Measurements from ENCODE around the gene ZFP62. TPM values are rescaled to one million over a fixed set of nuclear protein-coding genes. Genes with fewer than 3 reads are reported as not detected.

ZFP62 gene
- total RNA-seq, 1 experiment from 2014 or later = 30.7 TPM

GRCh38 chr5:180844432-180844831 lies 16.6 kb downstream of the ZFP62 start:
- H3K27ac ChIP-seq (ENCODE audit: low read depth, low read length) = no peak overlapping the region
- ChIA-PET POLR2A (no interaction called here), RAD21 (ENCODE audit: low non-redundant PET in 1 of 2, low total read pairs in 2 of 2, uncharacterized antibody in 2 of 2, unreplicated experiment in 2 of 2) (interaction anchor here in 1 of 2 experiments (0.7 kb wide), 1 partner anchor 16 kb away, joined by 5 read pairs; no protein-coding TSS in a partner anchor)

More at GRCh38 chr5:180844432-180844831, 16.6 kb downstream of the ZFP62 start:
- Histone ChIP-seq H3K4me1 (ENCODE audit: control insufficient read depth in 1 of 2, insufficient read depth in 2 of 2, low read length in 2 of 2) (no peaks in the 10 kb centered on the region), H3K4me3 (replicated peaks in 1 of 2; ENCODE audit: low read depth in 1 of 2, low read length in 2 of 2) (no peak overlapping the region), H3K9me2 (ENCODE audit: insufficient read depth) (no peaks in the 10 kb centered on the region), H3K4me2 (ENCODE audit: low read length) (no peak overlapping the region), H3K79me2 (ENCODE audit: insufficient read depth, low read length) (no peaks in the 10 kb centered on the region), H3K36me3 (ENCODE audit: control insufficient read depth in 1 of 2, insufficient read depth in 2 of 2, low read length in 2 of 2) (peaks cover 0 to 18% of the 10 kb centered on the region in 2 experiments; a peak in 2 of 4 replicates), H3K27me3 (ENCODE audit: insufficient read depth, low read length) (no peaks in the 10 kb centered on the region), H3K9ac (ENCODE audit: low read length) (no peak overlapping the region), H3K9me3 (ENCODE audit: control insufficient read depth in 1 of 2, insufficient read depth in 1 of 2, low read depth in 1 of 2, low read length in 2 of 2) (peaks cover 2 to 13% of the 10 kb centered on the region in 2 experiments; a peak in 2 of 4 replicates), H2AFZ (ENCODE audit: low read depth, low read length, poor library complexity, severe bottlenecking) (no peak overlapping the region), H4K20me1 (ENCODE audit: insufficient read depth) (no peaks in the 10 kb centered on the region)
- TF ChIP-seq SRF (IDR thresholded peaks at IDR 0.05; ENCODE audit: low read depth) (no peak), CBX3 (IDR thresholded peaks at IDR 0.05; ENCODE audit: low read depth) (no peak), ELF1 (IDR thresholded peaks at IDR 0.05; ENCODE audit: borderline replicate concordance, low read depth) (no peak), POLR2AphosphoS5 (IDR thresholded peaks at IDR 0.05; ENCODE audit: low read depth, low read length) (no peak), EZH2phosphoT487 (IDR thresholded peaks at IDR 0.05; ENCODE audit: borderline replicate concordance) (no peak), JUND (IDR thresholded peaks at IDR 0.05) (no peak), FOSL1 (IDR thresholded peaks at IDR 0.05; ENCODE audit: low read depth) (no peak), REST (IDR thresholded peaks at IDR 0.05; ENCODE audit: low read depth) (no peak), ZFX (IDR thresholded peaks at IDR 0.05) (no peak), SP1 (IDR thresholded peaks at IDR 0.05; ENCODE audit: low read depth) (no peak), SIN3A (IDR thresholded peaks at IDR 0.05; ENCODE audit: low read depth) (no peak), EZH2 (IDR thresholded peaks at IDR 0.05) (no peak), ZNF274 (IDR thresholded peaks at IDR 0.05; ENCODE audit: low read depth, low read length) (no peak)
- TF ChIP-seq, protein P1, sequence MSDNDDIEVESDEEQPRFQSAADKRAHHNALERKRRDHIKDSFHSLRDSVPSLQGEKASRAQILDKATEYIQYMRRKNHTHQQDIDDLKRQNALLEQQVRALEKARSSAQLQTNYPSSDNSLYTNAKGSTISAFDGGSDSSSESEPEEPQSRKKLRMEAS (IDR thresholded peaks at IDR 0.05) = no peak
- TF ChIP-seq, protein P2, sequence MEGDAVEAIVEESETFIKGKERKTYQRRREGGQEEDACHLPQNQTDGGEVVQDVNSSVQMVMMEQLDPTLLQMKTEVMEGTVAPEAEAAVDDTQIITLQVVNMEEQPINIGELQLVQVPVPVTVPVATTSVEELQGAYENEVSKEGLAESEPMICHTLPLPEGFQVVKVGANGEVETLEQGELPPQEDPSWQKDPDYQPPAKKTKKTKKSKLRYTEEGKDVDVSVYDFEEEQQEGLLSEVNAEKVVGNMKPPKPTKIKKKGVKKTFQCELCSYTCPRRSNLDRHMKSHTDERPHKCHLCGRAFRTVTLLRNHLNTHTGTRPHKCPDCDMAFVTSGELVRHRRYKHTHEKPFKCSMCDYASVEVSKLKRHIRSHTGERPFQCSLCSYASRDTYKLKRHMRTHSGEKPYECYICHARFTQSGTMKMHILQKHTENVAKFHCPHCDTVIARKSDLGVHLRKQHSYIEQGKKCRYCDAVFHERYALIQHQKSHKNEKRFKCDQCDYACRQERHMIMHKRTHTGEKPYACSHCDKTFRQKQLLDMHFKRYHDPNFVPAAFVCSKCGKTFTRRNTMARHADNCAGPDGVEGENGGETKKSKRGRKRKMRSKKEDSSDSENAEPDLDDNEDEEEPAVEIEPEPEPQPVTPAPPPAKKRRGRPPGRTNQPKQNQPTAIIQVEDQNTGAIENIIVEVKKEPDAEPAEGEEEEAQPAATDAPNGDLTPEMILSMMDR (IDR thresholded peaks at IDR 0.05 in 2 of 3, conservative IDR thresholded peaks at IDR 0.05 in 1 of 3; ENCODE audit: borderline replicate concordance in 1 of 3, insufficient read depth in 1 of 3, low read depth in 2 of 3, low read length in 2 of 3) = no peak
- TF ChIP-seq, protein P3, sequence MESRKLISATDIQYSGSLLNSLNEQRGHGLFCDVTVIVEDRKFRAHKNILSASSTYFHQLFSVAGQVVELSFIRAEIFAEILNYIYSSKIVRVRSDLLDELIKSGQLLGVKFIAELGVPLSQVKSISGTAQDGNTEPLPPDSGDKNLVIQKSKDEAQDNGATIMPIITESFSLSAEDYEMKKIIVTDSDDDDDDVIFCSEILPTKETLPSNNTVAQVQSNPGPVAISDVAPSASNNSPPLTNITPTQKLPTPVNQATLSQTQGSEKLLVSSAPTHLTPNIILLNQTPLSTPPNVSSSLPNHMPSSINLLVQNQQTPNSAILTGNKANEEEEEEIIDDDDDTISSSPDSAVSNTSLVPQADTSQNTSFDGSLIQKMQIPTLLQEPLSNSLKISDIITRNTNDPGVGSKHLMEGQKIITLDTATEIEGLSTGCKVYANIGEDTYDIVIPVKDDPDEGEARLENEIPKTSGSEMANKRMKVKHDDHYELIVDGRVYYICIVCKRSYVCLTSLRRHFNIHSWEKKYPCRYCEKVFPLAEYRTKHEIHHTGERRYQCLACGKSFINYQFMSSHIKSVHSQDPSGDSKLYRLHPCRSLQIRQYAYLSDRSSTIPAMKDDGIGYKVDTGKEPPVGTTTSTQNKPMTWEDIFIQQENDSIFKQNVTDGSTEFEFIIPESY (IDR thresholded peaks at IDR 0.05; ENCODE audit: extremely low read depth, insufficient replicate concordance, low read length) = no peak
- TF ChIP-seq, protein P4, sequence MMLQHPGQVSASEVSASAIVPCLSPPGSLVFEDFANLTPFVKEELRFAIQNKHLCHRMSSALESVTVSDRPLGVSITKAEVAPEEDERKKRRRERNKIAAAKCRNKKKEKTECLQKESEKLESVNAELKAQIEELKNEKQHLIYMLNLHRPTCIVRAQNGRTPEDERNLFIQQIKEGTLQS (IDR thresholded peaks at IDR 0.05) = no peak
- DNase-seq (ENCODE audit: low read depth, low spot score) (no peak), ATAC-seq (no peak)
- intact Hi-C loops (cut with micrococcal nuclease) = no loop called here
- no TSS peak for BruUV-seq (replicated peaks)
- CTCF ChIA-PET = no interaction called here
